MM.1S (cell line): ENCODE measurements around the gene ELK3.

Experiments used
- EZH2 ChIP-seq: fragments of 300-600 bp; sonication (generic); optimal IDR thresholded peaks from 2 replicates; pipeline ENCODE3; 2017; ENCODE audit warnings: low read depth, mild to moderate bottlenecking, antibody characterized with exemption, low read length, mixed read lengths
- EZH2phosphoT487 ChIP-seq: fragments of 300-600 bp; sonication (generic); IDR thresholded peaks from 2 replicates; pipeline ENCODE4 v1.6.1; 2018; ENCODE audit warnings: antibody characterized with exemption, low read length
- TF ChIP-seq, protein P1 (sequence below): fragments of 300-600 bp; sonication (generic); IDR thresholded peaks from 2 replicates; pipeline ENCODE4 v1.5.1; 2016; ENCODE audit warnings: antibody characterized with exemption, low read length, mixed read lengths

DNA sequence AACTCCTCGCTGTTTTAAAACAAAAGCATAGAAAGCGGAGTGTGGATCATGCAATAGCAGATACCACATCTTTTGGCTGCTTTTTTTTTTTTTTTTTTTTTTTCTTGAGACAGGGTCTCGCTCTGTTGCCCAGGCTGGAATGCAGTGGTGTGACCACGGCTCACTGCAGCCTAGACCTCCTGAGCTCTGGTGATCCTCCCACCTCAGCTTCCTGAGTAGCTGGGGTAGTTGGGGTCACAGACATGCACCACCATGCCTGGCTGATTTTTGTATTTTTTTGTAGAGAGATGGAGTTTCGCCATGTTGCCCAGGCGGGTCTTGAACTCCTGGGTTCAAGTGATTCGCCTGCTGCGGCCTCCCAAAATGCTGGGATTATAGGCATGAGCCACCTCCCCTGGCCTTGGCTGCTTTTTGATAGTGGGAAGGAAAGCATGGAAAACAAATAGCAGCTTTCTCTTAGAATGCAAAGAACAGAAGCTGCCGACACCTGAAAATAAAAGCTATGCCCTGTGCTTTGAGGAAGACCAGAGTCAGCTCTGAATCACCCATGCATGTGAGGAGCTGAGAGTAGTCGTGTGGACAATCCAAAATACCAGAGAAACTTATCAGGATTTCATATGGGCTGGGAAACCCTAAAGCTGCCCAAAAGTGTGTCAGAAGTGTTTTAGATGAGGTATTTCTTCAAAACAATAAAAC, 3.6 kb upstream of the ELK3 start:
- TF ChIP-seq, protein P1, sequence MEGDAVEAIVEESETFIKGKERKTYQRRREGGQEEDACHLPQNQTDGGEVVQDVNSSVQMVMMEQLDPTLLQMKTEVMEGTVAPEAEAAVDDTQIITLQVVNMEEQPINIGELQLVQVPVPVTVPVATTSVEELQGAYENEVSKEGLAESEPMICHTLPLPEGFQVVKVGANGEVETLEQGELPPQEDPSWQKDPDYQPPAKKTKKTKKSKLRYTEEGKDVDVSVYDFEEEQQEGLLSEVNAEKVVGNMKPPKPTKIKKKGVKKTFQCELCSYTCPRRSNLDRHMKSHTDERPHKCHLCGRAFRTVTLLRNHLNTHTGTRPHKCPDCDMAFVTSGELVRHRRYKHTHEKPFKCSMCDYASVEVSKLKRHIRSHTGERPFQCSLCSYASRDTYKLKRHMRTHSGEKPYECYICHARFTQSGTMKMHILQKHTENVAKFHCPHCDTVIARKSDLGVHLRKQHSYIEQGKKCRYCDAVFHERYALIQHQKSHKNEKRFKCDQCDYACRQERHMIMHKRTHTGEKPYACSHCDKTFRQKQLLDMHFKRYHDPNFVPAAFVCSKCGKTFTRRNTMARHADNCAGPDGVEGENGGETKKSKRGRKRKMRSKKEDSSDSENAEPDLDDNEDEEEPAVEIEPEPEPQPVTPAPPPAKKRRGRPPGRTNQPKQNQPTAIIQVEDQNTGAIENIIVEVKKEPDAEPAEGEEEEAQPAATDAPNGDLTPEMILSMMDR: no peak
- no peak for TF ChIP-seq EZH2phosphoT487
- TF ChIP-seq EZH2: no peak
